Mesenchymal stem cell (in vitro differentiated cells and primary cell): ENCODE data around the gene RARS1.

Experiments
- DNase-seq: peaks from one replicate; pipeline ENCODE4 v3.0.0-alpha.2; 2013
- H2AFZ ChIP-seq: one replicate; pipeline ENCODE4 v1.6.1; 2013; ENCODE audit warnings: low read depth, mild to moderate bottlenecking, control low read depth, inconsistent platforms, low read length, moderate library complexity
- H2AK5ac ChIP-seq: 2 replicates; pipeline ENCODE4 v1.6.1; 2013; ENCODE audit warnings: low read length, moderate library complexity, mild to moderate bottlenecking, inconsistent platforms; ENCODE audit not compliant: severe bottlenecking
- H2BK120ac ChIP-seq: one replicate; pipeline ENCODE4 v1.6.1; 2013; ENCODE audit warnings: low read depth, mild to moderate bottlenecking, inconsistent platforms, low read length, moderate library complexity
- H2BK12ac ChIP-seq, 2 experiments: one replicate each; pipeline ENCODE4 v1.6.1; 2013; ENCODE audit warnings: inconsistent platforms in 2 of 2, low read length in 2 of 2, mild to moderate bottlenecking in 2 of 2, moderate library complexity in 2 of 2, control low read depth in 1 of 2
- H2BK15ac ChIP-seq: one replicate; pipeline ENCODE4 v1.6.1; 2013; ENCODE audit warnings: mild to moderate bottlenecking, low read depth, inconsistent platforms; ENCODE audit not compliant: poor library complexity, severe bottlenecking
- H2BK5ac ChIP-seq: 2 replicates; pipeline ENCODE4 v1.6.1; 2013; ENCODE audit warnings: low read depth, mild to moderate bottlenecking, low read length, control low read depth, inconsistent platforms; ENCODE audit not compliant: poor library complexity, severe bottlenecking
- H3K14ac ChIP-seq, 2 experiments: one replicate each; pipeline ENCODE4 v1.6.1; 2013; ENCODE audit warnings: inconsistent platforms in 2 of 2, low read length in 2 of 2, control low read depth in 1 of 2, mild to moderate bottlenecking in 1 of 2, moderate library complexity in 1 of 2
- H3K18ac ChIP-seq, 2 experiments: one replicate each; pipeline ENCODE4 v1.6.1; 2013; ENCODE audit warnings: inconsistent platforms in 2 of 2, low read length in 2 of 2, control low read depth in 1 of 2, low read depth in 1 of 2, mild to moderate bottlenecking in 1 of 2
- H3K23ac ChIP-seq, 2 experiments: one replicate each; pipeline ENCODE4 v1.6.1; 2013; ENCODE audit warnings: inconsistent platforms in 2 of 2, low read length in 2 of 2, mild to moderate bottlenecking in 2 of 2, moderate library complexity in 2 of 2, control low read depth in 1 of 2
- H3K27ac ChIP-seq: 2 replicates; pipeline ENCODE4 v1.5.1; 2013; ENCODE audit warnings: mild to moderate bottlenecking, moderate library complexity, low read length, control low read depth, inconsistent platforms; ENCODE audit not compliant: poor library complexity, severe bottlenecking
- H3K27me3 ChIP-seq, 2 experiments: 2 replicates each; pipeline versions ENCODE4 v1.6.1 to v1.7.0; 2013; ENCODE audit warnings: low read length in 2 of 2, mild to moderate bottlenecking in 2 of 2, moderate library complexity in 2 of 2, control low read depth in 1 of 2, inconsistent platforms in 1 of 2; ENCODE audit not compliant: control insufficient read depth in 1 of 2, insufficient read depth in 1 of 2
- H3K36me3 ChIP-seq, 2 experiments: 2 replicates each; pipeline versions ENCODE4 v1.6.1 to v1.7.0; 2013; ENCODE audit warnings: low read length in 2 of 2, control low read depth in 1 of 2, inconsistent platforms in 1 of 2, low read depth in 1 of 2, mild to moderate bottlenecking in 1 of 2; ENCODE audit not compliant: insufficient read depth in 2 of 2, control insufficient read depth in 1 of 2
- H3K4ac ChIP-seq, 2 experiments: one replicate each; pipeline ENCODE4 v1.6.1; 2013; ENCODE audit warnings: inconsistent platforms in 2 of 2, low read length in 2 of 2, mild to moderate bottlenecking in 2 of 2, moderate library complexity in 2 of 2, control low read depth in 1 of 2, low read depth in 1 of 2
- H3K4me1 ChIP-seq: 2 replicates; pipeline ENCODE4 v1.6.1; 2013; ENCODE audit warnings: low read depth, low read length, control low read depth; ENCODE audit not compliant: control insufficient read depth, insufficient read depth
- H3K4me2 ChIP-seq: 2 replicates; pipeline ENCODE4 v1.6.1; 2013; ENCODE audit warnings: low read length, mild to moderate bottlenecking, inconsistent platforms; ENCODE audit not compliant: poor library complexity, severe bottlenecking
- H3K4me3 ChIP-seq, 2 experiments: 2 replicates each; pipeline versions ENCODE4 v1.5.1 to v1.7.0; 2013; ENCODE audit warnings: low read length in 2 of 2, mild to moderate bottlenecking in 2 of 2, control low read depth in 1 of 2, low read depth in 1 of 2; ENCODE audit not compliant: insufficient read depth in 1 of 2
- H3K79me1 ChIP-seq: replicated peaks from 2 replicates; pipeline ENCODE4 v1.6.1; 2013; ENCODE audit warnings: mild to moderate bottlenecking, control low read depth, low read length, inconsistent platforms; ENCODE audit not compliant: poor library complexity, severe bottlenecking
- H3K9ac ChIP-seq: 2 replicates; pipeline ENCODE4 v1.7.0; 2013; ENCODE audit warnings: mild to moderate bottlenecking, low read length, moderate library complexity
- H3K9me3 ChIP-seq: 2 replicates; pipeline ENCODE4 v1.7.0; 2013; ENCODE audit warnings: mild to moderate bottlenecking, low read length; ENCODE audit not compliant: control insufficient read depth
- H4K8ac ChIP-seq: one replicate; pipeline ENCODE4 v1.6.1; 2013; ENCODE audit warnings: inconsistent platforms, mild to moderate bottlenecking, low read length, moderate library complexity
- H4K91ac ChIP-seq: one replicate; pipeline ENCODE4 v1.6.1; 2013; ENCODE audit warnings: mild to moderate bottlenecking, low read length, inconsistent platforms
- WGBS: methylation state at CpG from one replicate; pipeline ENCODE4 v1.1.7; 2013; ENCODE audit warnings: mixed read lengths; 5-methylcytosine and 5-hydroxymethylcytosine counted together

The RARS1 gene

GRCh38 chr5:168482361-168482760 is 3.9 kb upstream of the RARS1 start:
- Histone ChIP-seq H2BK12ac (no peak overlapping the region), H3K18ac (no peak overlapping the region), H2BK5ac (no peak overlapping the region), H3K36me3 (no peaks in the 10 kb centered on the region), H4K8ac (no peak overlapping the region), H3K14ac (no peak overlapping the region), H3K23ac (no peak overlapping the region), H2BK120ac (no peak overlapping the region), H3K4me3 (no peak overlapping the region), H2BK15ac (no peak overlapping the region), H3K27me3 (no peaks in the 10 kb centered on the region), H2AFZ (no peak overlapping the region), H3K4me1 (no peaks in the 10 kb centered on the region), H3K79me1 (no peaks in the 10 kb centered on the region), H2AK5ac (no peak overlapping the region), H3K4me2 (no peak overlapping the region), H4K91ac (no peak overlapping the region), H3K4ac (no peak overlapping the region), H3K27ac (no peak overlapping the region), H3K9me3 (no peaks in the 10 kb centered on the region), H3K9ac (no peak overlapping the region)
- no peak for DNase-seq
- whole genome bisulfite sequencing, result 87% methylated on average over 5 of the region's 5 CpGs

- Histone ChIP-seq H3K9me3 (no peaks in the 10 kb centered on the region), H3K23ac (no peak overlapping the region), H3K27ac (no peak overlapping the region), H2BK120ac (no peak overlapping the region), H2AK5ac (no peak overlapping the region), H2AFZ (no peak overlapping the region), H3K4me3 (no peak overlapping the region), H3K79me1 (peaks cover 22% of the 10 kb centered on the region), H4K91ac (no peak overlapping the region), H2BK15ac (no peak overlapping the region), H3K14ac (no peak overlapping the region), H2BK12ac (no peak overlapping the region), H3K18ac (no peak overlapping the region), H3K9ac (no peak overlapping the region), H3K4me2 (no peak overlapping the region), H3K36me3 (peaks cover 16 to 60% of the 10 kb centered on the region in 2 experiments), H3K27me3 (no peaks in the 10 kb centered on the region), H4K8ac (no peak overlapping the region), H3K4ac (no peak overlapping the region), H2BK5ac (no peak overlapping the region), H3K4me1 (peaks cover 3% of the 10 kb centered on the region)
- DNase-seq, result no peak
- 100% methylated on average over 2 of the region's 3 CpGs for WGBS
Measured at GRCh38 chr5:168489059-168489458, 2.8 kb downstream of the RARS1 start.

GRCh38 chr5:168494057-168494555 is 7.8 kb downstream of the RARS1 start:
- Histone ChIP-seq H3K9me3 (no peaks in the 10 kb centered on the region), H2AK5ac (no peak overlapping the region), H3K4me3 (no peak overlapping the region), H2AFZ (no peak overlapping the region), H2BK12ac (no peak overlapping the region), H2BK5ac (no peak overlapping the region), H3K9ac (no peak overlapping the region), H3K4me2 (no peak overlapping the region), H3K27me3 (no peaks in the 10 kb centered on the region), H3K4ac (no peak overlapping the region), H3K23ac (no peak overlapping the region), H2BK120ac (no peak overlapping the region), H3K79me1 (peaks cover 22% of the 10 kb centered on the region), H3K18ac (no peak overlapping the region), H3K36me3 (peaks cover 38 to 97% of the 10 kb centered on the region in 2 experiments), H4K8ac (no peak overlapping the region), H3K27ac (no peak overlapping the region), H4K91ac (no peak overlapping the region), H3K4me1 (peaks cover 1% of the 10 kb centered on the region), H2BK15ac (no peak overlapping the region), H3K14ac (no peak overlapping the region)
- DNase-seq, result no peak
- 98% methylated on average over 4 of the region's 5 CpGs for WGBS

- no peak overlapping the region for H3K27ac ChIP-seq
- no peak overlapping the region for H3K4me3 ChIP-seq
- no peak overlapping the region for H2BK15ac ChIP-seq
- no peak overlapping the region for H3K18ac ChIP-seq
- H3K4me2 ChIP-seq, result no peak overlapping the region
- H3K14ac ChIP-seq, result no peak overlapping the region
- no peak overlapping the region for H2BK12ac ChIP-seq
- no peak overlapping the region for H4K8ac ChIP-seq
- no peak for DNase-seq
- WGBS, result 92% methylated on average over 6 of the region's 7 CpGs
- H3K9me3 ChIP-seq, result no peaks in the 10 kb centered on the region
- H3K4ac ChIP-seq, result no peak overlapping the region
- no peak overlapping the region for H2AFZ ChIP-seq
- H3K27me3 ChIP-seq, result no peaks in the 10 kb centered on the region
- no peak overlapping the region for H2BK120ac ChIP-seq
- no peak overlapping the region for H3K23ac ChIP-seq
- H4K91ac ChIP-seq, result no peak overlapping the region
- H3K36me3 ChIP-seq, result peaks cover 28 to 93% of the 10 kb centered on the region in 2 experiments
- peaks cover 21% of the 10 kb centered on the region for H3K79me1 ChIP-seq
- H3K9ac ChIP-seq, result no peak overlapping the region
- H2AK5ac ChIP-seq, result no peak overlapping the region
- no peaks in the 10 kb centered on the region for H3K4me1 ChIP-seq
- no peak overlapping the region for H2BK5ac ChIP-seq
Measured at GRCh38 chr5:168502563-168503237, 16.4 kb downstream of the RARS1 start.
